EH (cell line): Measurements from ENCODE around the gene EYS.
"Not testable (repeated sequence)": the region's sequence is repeated elsewhere in the genome, so short reads cannot be mapped to it uniquely, and the experiment has no call there.

Source experiments
- DNase-seq: peaks from one replicate; pipeline ENCODE4 v3.0.0-alpha.2; 2015; ENCODE audit warnings: low read depth

EYS gene

DNA sequence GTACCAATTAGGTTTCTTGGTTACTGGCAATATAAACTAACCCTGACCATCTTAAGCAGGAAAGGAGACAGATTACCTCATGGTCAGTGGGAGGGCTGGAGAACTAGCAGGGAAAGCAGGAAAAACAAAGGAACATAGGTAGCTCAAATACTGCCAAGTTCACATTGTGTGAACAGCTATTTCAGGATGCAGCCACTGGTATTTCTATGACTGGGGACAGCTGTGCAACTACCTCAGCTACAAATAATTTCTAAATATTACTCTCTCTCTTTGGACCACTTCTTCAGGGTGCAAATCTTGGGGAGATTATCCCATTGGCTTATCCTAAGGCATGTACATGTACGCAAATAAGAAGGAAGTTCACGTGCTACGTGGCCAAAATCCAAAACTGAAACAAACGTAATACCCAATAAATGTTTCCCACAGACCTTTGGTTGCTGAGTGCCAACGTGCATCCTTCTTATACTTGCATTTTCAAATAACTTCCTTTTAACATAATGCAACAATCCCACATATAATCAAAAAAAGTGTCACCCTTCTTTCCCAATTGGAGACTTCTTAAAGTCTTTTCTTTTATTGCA is 1890.5 kb downstream of the EYS start:
- no peak for DNase-seq

DNA sequence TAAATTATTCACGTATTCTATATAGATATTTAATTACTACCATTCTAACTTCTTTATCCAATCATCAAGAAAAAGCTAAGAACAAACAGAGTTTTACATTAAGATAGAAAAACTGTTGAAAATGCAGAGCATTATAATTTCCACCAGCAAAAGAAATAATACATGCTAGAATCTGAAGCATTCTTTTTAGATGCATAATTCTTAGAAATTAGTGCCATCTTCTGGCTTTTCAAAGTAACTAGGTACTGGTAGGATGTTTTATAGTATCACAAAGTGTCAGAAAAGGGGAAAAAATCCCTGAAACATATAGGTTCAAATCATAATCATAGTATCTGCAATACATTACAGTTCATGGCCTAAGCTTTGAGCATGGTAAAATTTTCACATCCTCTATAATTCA is 1892.6 kb downstream of the EYS start:
- DNase-seq: no peak

DNA sequence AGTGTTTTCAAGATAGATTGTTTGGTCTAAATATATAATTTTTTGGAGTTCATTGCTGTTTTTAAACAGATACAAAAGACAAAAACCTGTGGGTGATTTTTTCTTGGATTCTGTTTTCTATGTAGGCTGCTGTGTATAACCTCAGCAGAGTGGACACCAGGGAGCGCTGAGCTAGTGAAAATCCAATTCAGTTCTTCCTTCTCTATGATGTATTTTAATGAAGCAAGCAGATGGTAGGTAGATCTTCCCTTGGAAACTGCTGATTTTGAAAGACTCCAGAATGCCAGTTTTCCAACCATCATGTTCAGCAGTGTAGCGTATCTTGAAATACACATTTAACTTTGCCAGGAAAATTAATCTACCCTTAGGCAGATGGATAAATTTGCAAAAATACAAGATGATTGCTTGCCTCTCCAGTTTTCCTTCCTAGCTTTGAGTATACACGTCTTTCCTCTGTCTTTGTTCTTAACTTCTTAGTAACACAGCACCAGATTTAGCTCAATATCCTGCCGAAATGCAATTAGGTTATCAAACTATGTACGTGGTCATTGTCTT is 1893.4 kb downstream of the EYS start:
- no peak for DNase-seq

- no peak for DNase-seq
Observed at GRCh38 chr6:63808576-63808975, 1898.5 kb downstream of the EYS start.

DNA sequence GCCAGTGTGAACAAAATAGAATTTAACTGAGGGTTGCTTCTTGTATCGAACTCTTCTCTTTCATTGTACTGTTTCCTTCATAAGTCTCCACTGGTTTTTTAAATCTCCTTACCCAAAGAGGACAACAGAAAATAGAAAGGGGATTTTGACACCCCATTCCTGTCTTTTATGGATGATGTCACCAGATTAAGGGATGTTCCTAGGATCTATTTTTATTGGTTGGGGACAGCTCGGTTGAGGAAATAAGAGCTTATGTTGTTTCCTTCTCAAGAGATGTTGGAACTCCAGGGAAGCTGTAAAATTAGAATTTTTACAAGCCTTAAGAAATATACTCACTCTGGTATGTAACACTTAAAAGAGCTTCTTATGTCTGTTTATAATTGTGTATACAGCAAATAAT is 1900.0 kb downstream of the EYS start:
- DNase-seq: peak; percentile 5

DNA sequence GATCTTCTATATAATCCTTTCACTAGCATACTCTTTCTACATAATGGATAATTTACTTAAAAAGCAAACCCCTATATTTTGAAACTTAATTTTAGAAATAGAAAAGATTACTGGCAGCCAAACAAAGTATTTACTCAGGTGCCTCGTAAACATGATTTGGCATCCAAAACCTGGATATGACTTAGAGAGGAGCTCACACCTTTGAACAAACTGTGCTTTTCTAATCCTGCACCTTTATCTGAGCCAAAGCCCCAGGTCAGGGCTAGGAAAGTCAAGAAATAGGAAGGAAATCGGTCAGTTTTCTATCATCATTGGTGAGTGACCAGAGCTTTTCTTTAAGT is 1900.5 kb downstream of the EYS start:
- no peak for DNase-seq

DNA sequence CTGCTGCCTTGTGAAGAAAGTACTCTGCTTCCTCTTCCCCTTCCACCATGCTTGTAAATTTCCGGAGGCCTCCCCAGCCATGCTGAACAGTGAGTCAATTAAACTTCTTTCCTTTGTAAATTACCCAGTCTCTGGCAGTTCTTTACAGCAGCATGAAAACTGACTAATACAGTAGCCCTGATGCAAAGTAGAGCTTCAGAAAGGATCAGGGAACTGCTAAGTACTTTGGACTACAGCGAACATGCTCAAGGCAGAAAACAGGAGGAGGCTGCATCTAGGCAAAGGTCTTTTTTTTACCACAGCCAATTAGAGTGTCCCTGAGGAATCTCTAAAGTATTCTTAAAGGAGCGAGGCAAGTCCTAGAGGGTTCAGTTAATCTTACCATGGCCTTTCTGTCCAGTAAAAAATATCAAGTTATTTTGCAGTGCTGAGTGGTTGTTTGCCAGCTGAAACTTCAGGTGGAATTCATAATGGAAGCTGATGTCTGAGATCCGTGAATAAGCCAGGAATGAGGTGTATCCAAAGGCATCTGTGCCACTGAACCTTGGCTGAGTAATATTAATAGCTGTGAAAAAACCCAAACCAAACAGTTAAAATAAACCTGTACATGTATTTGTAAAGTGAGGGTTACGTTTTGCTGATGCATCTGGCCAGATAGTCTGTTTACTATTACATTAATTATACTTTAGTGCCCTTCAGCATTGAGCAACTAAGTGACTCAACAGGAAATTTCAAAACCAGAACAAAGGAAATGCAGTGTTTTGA is 1901.0 kb downstream of the EYS start:
- peak; percentile 81 for DNase-seq

DNA sequence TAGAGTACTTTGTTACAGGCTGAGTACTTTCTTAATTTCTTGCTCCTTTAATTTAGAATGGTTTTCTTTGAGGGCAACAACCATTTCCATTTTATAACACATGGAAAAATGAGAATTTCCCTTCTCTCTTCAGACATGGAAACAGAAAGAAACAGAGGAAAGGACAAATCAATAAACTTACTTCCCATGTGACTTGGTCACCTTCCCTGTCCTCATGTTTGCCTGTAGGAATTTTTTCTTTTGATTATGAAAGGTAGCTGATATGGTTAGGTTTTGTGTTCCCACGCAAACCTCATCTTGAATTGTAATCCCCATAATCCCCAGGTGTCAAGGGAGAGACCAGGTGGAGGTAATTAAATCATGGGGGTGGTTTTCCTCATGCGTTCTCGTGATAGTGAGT is 1901.7 kb downstream of the EYS start:
- DNase-seq: no peak

DNA sequence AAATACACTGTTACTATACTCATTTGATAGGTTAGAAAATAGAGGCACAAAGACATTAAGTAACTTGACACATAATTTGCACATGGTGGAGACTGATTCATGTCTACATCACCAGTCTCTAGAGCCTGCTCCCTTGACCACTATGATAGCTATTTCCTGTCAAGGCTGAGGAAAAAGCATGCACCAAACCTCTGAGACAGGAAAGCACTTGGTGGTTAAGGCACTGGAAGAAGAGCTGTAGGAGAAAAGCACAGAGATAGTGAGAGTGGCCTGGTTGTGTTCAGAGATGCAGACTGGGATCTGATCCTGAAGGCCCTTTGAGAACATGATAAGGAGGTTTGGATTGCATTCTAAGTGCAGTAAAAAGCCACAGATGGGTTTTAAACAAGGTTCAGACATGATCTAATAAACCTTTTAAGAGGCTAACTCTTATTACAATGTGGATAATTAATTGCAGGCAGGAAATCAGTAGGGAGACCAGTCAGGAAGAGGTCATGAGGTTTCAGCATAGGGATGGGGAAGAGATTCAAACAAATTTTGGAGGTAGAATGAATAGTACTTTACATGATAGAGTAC is 1902.6 kb downstream of the EYS start:
- DNase-seq: peak; percentile 93

GRCh38 chr6:63803371-63803770 is 1903.7 kb downstream of the EYS start:
- DNase-seq: no peak

- peak; percentile 38 for DNase-seq
Observed at GRCh38 chr6:63802606-63803206, 1904.3 kb downstream of the EYS start.

GRCh38 chr6:63800386-63800785 is 1906.6 kb downstream of the EYS start:
- DNase-seq: not testable (repeated sequence)

GRCh38 chr6:63799813-63800212 is 1907.2 kb downstream of the EYS start:
- DNase-seq: no peak

DNA sequence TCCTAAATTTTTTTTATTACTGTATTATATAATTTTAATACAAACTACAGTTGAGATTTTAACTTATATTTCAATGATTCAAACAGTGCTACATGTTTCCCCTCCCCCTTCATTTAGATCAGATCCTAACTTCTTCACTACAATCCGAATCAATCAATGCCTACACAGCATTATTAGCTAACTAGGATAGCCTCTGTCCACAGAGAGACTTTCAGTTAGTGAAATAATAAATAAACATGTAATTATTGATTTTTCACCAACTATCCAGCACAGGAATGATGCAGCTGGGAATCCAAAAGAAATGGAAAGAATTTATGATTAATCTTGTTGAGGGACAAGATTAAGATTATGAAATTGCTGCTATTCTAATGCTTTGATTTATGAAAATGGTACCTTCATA is 1907.7 kb downstream of the EYS start:
- DNase-seq: no peak

DNA sequence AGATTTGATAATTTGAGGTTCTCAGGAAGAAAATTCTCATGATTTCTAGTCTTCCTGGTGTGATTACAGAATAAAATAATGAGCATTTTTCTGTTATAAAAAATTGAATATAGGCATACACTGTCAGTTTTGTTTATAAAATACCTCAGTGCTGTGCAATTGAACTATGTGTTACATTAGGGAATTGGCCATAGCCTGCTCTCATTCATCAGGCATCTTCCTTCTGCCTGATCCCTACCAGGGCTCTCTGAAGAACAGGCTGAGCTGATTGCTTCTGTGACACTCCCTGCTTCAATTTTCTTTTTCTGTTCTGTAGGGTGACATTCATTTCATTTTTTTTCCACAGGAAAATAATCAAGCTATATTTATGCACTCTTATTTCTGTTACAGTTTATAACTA is 1908.6 kb downstream of the EYS start:
- no peak for DNase-seq

GRCh38 chr6:63797721-63798120 is 1909.3 kb downstream of the EYS start:
- DNase-seq: no peak

- no peak for DNase-seq
Observed at GRCh38 chr6:63795826-63796225, 1911.2 kb downstream of the EYS start.

DNA sequence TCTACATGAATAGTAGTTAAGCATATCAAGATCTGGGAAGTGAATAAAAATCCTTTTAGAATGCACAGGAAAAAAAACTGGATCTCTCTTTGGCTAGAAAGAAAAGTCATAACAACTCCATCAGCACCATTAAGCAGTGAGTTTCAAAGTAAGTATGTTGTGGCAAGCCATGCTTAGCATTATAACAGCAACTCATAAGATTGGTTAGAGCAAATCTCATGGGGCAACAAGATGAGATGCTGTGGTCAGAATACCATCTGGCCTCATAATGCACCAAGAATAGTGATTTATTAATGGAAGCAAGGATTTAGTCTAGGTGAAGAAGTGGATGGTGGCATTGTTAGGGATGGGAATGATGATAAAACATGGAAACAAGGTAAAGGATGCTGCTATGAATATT is 1912.0 kb downstream of the EYS start:
- no peak for DNase-seq

DNA sequence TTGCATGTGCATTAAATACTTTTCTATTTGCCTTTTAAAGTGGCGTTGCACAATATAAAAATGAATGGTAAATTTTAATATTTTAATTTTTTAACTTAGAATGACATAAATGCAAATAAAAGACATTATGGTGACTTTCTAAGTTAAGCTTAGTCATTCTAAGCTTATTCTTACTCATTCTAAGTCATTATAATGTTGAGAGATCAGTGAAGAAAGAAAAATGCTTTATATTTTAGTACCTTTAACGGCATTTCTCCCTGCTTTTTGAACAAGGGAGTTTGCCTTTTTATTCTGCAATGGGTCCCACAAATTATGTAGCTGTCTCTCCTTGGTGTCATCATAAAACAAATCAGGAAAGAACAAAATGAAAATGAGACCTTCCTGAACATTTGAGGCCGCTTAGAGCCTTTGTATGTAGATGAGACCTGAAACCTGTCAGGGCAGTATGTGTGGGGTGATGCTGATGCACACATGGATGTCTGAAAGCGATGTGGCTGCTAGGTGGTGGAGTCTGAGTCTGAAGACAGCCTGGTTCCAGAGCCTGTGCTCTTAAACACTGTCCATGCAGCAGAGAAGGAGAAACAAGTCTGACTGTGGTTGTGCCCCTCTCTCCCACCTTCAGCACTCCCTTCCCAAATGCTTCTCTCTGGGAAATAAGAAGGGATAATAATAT is 1913.4 kb downstream of the EYS start:
- no peak for DNase-seq

GRCh38 chr6:63792736-63793464 is 1914.1 kb downstream of the EYS start:
- DNase-seq: no peak

DNA sequence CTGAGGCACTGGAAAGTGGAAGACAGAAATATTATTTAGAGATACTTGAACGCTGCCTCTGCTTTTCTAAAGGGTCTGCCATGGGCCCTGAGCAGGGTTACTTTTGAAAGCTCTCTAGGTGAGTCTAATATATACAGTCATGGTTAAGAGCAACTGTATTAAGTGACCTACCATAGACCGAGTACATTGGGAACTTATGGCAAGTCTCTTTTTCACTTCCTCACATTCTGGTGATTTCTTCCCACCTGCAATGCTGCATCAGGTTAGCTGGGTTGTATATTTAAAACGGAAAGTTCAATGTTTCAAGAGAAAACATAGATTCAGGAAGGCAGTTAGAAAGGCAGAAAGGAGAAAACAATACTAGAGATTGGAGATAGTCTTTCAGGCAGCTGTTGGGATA is 1916.7 kb downstream of the EYS start:
- DNase-seq: no peak

GRCh38 chr6:63789699-63790098 is 1917.3 kb downstream of the EYS start:
- DNase-seq: no peak
